ENCODE data around the gene ASTN2. TPM values are rescaled to one million over a fixed set of nuclear protein-coding genes. Genes with fewer than 3 reads are reported as not detected.

The ASTN2 gene
- polyA plus RNA-seq, 2 of the 4 experiments (the other 2 are of a cell fraction), result 5.8 to 11.6 TPM

DNA sequence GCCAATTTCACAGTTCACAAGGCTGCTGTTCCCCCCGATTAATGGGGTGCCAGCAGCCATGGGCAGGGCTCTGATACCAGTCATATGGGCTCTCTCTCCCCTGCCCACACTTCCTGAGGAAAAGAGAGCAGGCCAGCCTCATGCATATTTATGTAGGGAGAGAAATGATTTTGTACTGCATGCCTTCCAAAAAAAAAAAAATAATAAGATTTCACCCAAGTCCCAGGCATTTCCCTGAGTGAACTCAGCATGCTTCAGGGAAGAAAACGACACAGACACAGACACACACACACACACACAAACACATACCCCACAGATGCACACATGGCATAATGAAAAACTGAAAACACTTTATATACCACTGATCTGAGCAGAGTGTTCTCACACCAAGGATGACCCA is 232.8 kb downstream of the ASTN2 start:
- ChIA-PET POLR2A (no interaction called here), CTCF (no interaction called here)
- H3K4me2 ChIP-seq, result no peak overlapping the region
- no peaks in the 10 kb centered on the region for H3K4me1 ChIP-seq
- ATAC-seq, result no peak
- 2% methylated on average over 2 of the region's 2 CpGs for WGBS (ENCODE audit: missing lambda C conversion rate)
- H3K4me3 ChIP-seq, result no peak overlapping the region
- DNase-seq (ENCODE audit: low read depth in 1 of 2, low spot score in 1 of 2), result no peak
- FAIRE-seq, result no peak
- no peak overlapping the region for H3K27ac ChIP-seq
- H3K9me3 ChIP-seq, result no peaks in the 10 kb centered on the region
- TF ChIP-seq RAD21 (conservative IDR thresholded peaks at IDR 0.05 in 1 of 2, IDR thresholded peaks at IDR 0.05 in 1 of 2) (no peak), HEYL (CRISPR knock-in tag; IDR thresholded peaks at IDR 0.05) (no peak), EHMT2 (IDR thresholded peaks at IDR 0.05; ENCODE audit: low read depth) (no peak), RCOR1 (IDR thresholded peaks at IDR 0.05; ENCODE audit: low read depth, low read length) (no peak), RARB (CRISPR knock-in tag; IDR thresholded peaks at IDR 0.05) (no peak), HOXA7 (CRISPR knock-in tag; IDR thresholded peaks at IDR 0.05) (no peak), RFX5 (IDR thresholded peaks at IDR 0.05) (no peak), MAZ (IDR thresholded peaks at IDR 0.05; ENCODE audit: borderline replicate concordance, low read depth, low read length) (no peak), SREBF2 (IDR thresholded peaks at IDR 0.05) (no peak), POLR2AphosphoS2 (conservative IDR thresholded peaks at IDR 0.05; ENCODE audit: low read length) (no peak), HOXB13 (CRISPR knock-in tag; IDR thresholded peaks at IDR 0.05; ENCODE audit: low read depth) (no peak), CBX2 (IDR thresholded peaks at IDR 0.05; ENCODE audit: borderline replicate concordance, low read depth) (no peak), CHD2 (IDR thresholded peaks at IDR 0.05; ENCODE audit: low read length, partially characterized antibody) (no peak), HOXB5 (CRISPR knock-in tag; IDR thresholded peaks at IDR 0.05) (no peak), NR3C1 (IDR thresholded peaks at IDR 0.05) (no peak)
- TF ChIP-seq, protein P1, sequence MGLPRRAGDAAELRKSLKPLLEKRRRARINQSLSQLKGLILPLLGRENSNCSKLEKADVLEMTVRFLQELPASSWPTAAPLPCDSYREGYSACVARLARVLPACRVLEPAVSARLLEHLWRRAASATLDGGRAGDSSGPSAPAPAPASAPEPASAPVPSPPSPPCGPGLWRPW (IDR thresholded peaks at IDR 0.05), result no peak
- TF ChIP-seq, protein P2, sequence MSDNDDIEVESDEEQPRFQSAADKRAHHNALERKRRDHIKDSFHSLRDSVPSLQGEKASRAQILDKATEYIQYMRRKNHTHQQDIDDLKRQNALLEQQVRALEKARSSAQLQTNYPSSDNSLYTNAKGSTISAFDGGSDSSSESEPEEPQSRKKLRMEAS (IDR thresholded peaks at IDR 0.05), result no peak
- TF ChIP-seq, protein P3, sequence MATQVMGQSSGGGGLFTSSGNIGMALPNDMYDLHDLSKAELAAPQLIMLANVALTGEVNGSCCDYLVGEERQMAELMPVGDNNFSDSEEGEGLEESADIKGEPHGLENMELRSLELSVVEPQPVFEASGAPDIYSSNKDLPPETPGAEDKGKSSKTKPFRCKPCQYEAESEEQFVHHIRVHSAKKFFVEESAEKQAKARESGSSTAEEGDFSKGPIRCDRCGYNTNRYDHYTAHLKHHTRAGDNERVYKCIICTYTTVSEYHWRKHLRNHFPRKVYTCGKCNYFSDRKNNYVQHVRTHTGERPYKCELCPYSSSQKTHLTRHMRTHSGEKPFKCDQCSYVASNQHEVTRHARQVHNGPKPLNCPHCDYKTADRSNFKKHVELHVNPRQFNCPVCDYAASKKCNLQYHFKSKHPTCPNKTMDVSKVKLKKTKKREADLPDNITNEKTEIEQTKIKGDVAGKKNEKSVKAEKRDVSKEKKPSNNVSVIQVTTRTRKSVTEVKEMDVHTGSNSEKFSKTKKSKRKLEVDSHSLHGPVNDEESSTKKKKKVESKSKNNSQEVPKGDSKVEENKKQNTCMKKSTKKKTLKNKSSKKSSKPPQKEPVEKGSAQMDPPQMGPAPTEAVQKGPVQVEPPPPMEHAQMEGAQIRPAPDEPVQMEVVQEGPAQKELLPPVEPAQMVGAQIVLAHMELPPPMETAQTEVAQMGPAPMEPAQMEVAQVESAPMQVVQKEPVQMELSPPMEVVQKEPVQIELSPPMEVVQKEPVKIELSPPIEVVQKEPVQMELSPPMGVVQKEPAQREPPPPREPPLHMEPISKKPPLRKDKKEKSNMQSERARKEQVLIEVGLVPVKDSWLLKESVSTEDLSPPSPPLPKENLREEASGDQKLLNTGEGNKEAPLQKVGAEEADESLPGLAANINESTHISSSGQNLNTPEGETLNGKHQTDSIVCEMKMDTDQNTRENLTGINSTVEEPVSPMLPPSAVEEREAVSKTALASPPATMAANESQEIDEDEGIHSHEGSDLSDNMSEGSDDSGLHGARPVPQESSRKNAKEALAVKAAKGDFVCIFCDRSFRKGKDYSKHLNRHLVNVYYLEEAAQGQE (IDR thresholded peaks at IDR 0.05), result no peak
- TF ChIP-seq, protein P4, sequence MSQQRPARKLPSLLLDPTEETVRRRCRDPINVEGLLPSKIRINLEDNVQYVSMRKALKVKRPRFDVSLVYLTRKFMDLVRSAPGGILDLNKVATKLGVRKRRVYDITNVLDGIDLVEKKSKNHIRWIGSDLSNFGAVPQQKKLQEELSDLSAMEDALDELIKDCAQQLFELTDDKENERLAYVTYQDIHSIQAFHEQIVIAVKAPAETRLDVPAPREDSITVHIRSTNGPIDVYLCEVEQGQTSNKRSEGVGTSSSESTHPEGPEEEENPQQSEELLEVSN (IDR thresholded peaks at IDR 0.05; ENCODE audit: borderline replicate concordance, low read depth), result no peak

DNA sequence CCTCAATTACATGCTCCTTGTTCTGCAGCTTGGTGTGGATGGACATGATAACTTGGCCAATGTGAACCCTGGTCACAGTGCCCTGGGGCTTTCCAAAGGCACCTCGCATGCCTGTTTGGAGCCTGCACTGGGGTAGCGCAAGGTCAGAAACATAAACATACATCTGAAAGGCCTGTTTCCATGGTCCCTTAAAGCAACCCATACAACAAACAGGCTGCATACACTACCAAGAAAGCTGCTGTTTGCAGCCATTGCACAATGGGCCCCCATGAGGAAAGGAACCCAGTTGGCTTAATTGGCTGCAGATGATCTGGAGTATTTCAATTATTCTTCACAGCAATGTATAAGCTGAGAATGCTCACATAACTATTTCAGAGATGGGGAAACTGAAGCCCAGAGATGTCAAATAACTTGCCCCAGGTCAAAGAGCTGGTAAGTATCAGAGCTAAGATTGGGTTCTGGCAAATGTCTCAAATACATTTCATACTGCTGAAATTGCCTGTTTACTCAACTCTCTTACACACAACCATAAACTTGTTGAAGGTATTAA is 233.9 kb downstream of the ASTN2 start:
- no peak overlapping the region for H3K27ac ChIP-seq
- TF ChIP-seq TFCP2L1 (CRISPR knock-in tag; IDR thresholded peaks at IDR 0.05) (no peak), NFE2L2 (conservative IDR thresholded peaks at IDR 0.05; ENCODE audit: low read length) (no peak), CEBPB (IDR thresholded peaks at IDR 0.05) (no peak), RCOR1 (IDR thresholded peaks at IDR 0.05; ENCODE audit: low read depth, low read length) (no peak), HOXA7 (CRISPR knock-in tag; IDR thresholded peaks at IDR 0.05) (no peak), ZNF302 (CRISPR knock-in tag; IDR thresholded peaks at IDR 0.05) (no peak), JUNB (IDR thresholded peaks at IDR 0.05) (no peak), MAZ (IDR thresholded peaks at IDR 0.05; ENCODE audit: borderline replicate concordance, low read depth, low read length) (no peak)
- TF ChIP-seq, protein P3 (IDR thresholded peaks at IDR 0.05), result no peak
- TF ChIP-seq, protein P1 (IDR thresholded peaks at IDR 0.05), result no peak
- no peak overlapping the region for H3K4me2 ChIP-seq
- no peak for ATAC-seq
- H3K9me3 ChIP-seq, result no peaks in the 10 kb centered on the region
- POLR2A ChIA-PET, result no interaction called here
- DNase-seq (ENCODE audit: low read depth in 1 of 2, low spot score in 1 of 2), result no peak
- no peak for FAIRE-seq
- no peak overlapping the region for H3K4me3 ChIP-seq
- H3K4me1 ChIP-seq, result no peaks in the 10 kb centered on the region
- CTCF ChIA-PET, result interaction anchor here (1.4 kb wide), 1 partner anchor 38 kb away, joined by 3 read pairs; no protein-coding TSS in a partner anchor
- WGBS (ENCODE audit: missing lambda C conversion rate), result 64% methylated on average over 2 of the region's 2 CpGs
